ENCODE measurements around the gene TBL1XR1.

The TBL1XR1 gene

GRCh38 chr3:176995946-176996345 is 201.3 kb downstream of the TBL1XR1 start:
- no peak overlapping the region for H3K4me2 ChIP-seq (ENCODE audit: low read length)
- no peaks in the 10 kb centered on the region for H3K9me3 ChIP-seq (ENCODE audit: low read length)
- H3K79me2 ChIP-seq (ENCODE audit: insufficient read depth, low read length) = no peaks in the 10 kb centered on the region
- no peaks in the 10 kb centered on the region for H3K9me2 ChIP-seq (ENCODE audit: low read depth, low read length)
- TF ChIP-seq, protein P1, sequence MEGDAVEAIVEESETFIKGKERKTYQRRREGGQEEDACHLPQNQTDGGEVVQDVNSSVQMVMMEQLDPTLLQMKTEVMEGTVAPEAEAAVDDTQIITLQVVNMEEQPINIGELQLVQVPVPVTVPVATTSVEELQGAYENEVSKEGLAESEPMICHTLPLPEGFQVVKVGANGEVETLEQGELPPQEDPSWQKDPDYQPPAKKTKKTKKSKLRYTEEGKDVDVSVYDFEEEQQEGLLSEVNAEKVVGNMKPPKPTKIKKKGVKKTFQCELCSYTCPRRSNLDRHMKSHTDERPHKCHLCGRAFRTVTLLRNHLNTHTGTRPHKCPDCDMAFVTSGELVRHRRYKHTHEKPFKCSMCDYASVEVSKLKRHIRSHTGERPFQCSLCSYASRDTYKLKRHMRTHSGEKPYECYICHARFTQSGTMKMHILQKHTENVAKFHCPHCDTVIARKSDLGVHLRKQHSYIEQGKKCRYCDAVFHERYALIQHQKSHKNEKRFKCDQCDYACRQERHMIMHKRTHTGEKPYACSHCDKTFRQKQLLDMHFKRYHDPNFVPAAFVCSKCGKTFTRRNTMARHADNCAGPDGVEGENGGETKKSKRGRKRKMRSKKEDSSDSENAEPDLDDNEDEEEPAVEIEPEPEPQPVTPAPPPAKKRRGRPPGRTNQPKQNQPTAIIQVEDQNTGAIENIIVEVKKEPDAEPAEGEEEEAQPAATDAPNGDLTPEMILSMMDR (IDR thresholded peaks at IDR 0.05; ENCODE audit: low read length) = no peak
- no peak for TF ChIP-seq EZH2 (IDR thresholded peaks at IDR 0.05; ENCODE audit: borderline replicate concordance, low read length)
- no peaks in the 10 kb centered on the region for H4K20me1 ChIP-seq (ENCODE audit: insufficient read depth, low read length)
- H2AFZ ChIP-seq (ENCODE audit: low read length) = no peak overlapping the region
- H3K27me3 ChIP-seq (ENCODE audit: insufficient read depth, low read length) = no peaks in the 10 kb centered on the region
- H3K27ac ChIP-seq (ENCODE audit: low read depth, low read length, poor library complexity, severe bottlenecking) = no peak overlapping the region
- H3K9ac ChIP-seq (ENCODE audit: low read length) = no peak overlapping the region
- no peaks in the 10 kb centered on the region for H3K4me1 ChIP-seq (ENCODE audit: insufficient read depth, low read length, severe bottlenecking)
- no peaks in the 10 kb centered on the region for H3K36me3 ChIP-seq (ENCODE audit: insufficient read depth, low read length)
- H3K4me3 ChIP-seq (ENCODE audit: low read depth, low read length, poor library complexity, severe bottlenecking) = no peak overlapping the region
- H3F3A ChIP-seq (ENCODE audit: insufficient read depth, low read length) = no peaks in the 10 kb centered on the region

GRCh38 chr3:176994891-176995781 is 202.1 kb downstream of the TBL1XR1 start:
- no peaks in the 10 kb centered on the region for H3K9me3 ChIP-seq (ENCODE audit: low read length)
- H3K4me2 ChIP-seq (ENCODE audit: low read length) = no peak overlapping the region
- H3K4me1 ChIP-seq (ENCODE audit: insufficient read depth, low read length, severe bottlenecking) = no peaks in the 10 kb centered on the region
- no peaks in the 10 kb centered on the region for H3F3A ChIP-seq (ENCODE audit: insufficient read depth, low read length)
- H3K27ac ChIP-seq (ENCODE audit: low read depth, low read length, poor library complexity, severe bottlenecking) = no peak overlapping the region
- H3K36me3 ChIP-seq (ENCODE audit: insufficient read depth, low read length) = no peaks in the 10 kb centered on the region
- H3K4me3 ChIP-seq (ENCODE audit: low read depth, low read length, poor library complexity, severe bottlenecking) = no peak overlapping the region
- no peak overlapping the region for H3K9ac ChIP-seq (ENCODE audit: low read length)
- no peaks in the 10 kb centered on the region for H4K20me1 ChIP-seq (ENCODE audit: insufficient read depth, low read length)
- no peak overlapping the region for H2AFZ ChIP-seq (ENCODE audit: low read length)
- no peaks in the 10 kb centered on the region for H3K27me3 ChIP-seq (ENCODE audit: insufficient read depth, low read length)
- no peaks in the 10 kb centered on the region for H3K9me2 ChIP-seq (ENCODE audit: low read depth, low read length)
- H3K79me2 ChIP-seq (ENCODE audit: insufficient read depth, low read length) = no peaks in the 10 kb centered on the region
- TF ChIP-seq, protein P1 (IDR thresholded peaks at IDR 0.05; ENCODE audit: low read length) = no peak
- TF ChIP-seq EZH2 (IDR thresholded peaks at IDR 0.05; ENCODE audit: borderline replicate concordance, low read length) = no peak

GRCh38 chr3:176994393-176994792 is 202.9 kb downstream of the TBL1XR1 start:
- H3K4me1 ChIP-seq (ENCODE audit: insufficient read depth, low read length, severe bottlenecking) = no peaks in the 10 kb centered on the region
- no peaks in the 10 kb centered on the region for H3K9me3 ChIP-seq (ENCODE audit: low read length)
- H3K4me3 ChIP-seq (ENCODE audit: low read depth, low read length, poor library complexity, severe bottlenecking) = no peak overlapping the region
- H3K79me2 ChIP-seq (ENCODE audit: insufficient read depth, low read length) = no peaks in the 10 kb centered on the region
- H2AFZ ChIP-seq (ENCODE audit: low read length) = no peak overlapping the region
- TF ChIP-seq EZH2 (IDR thresholded peaks at IDR 0.05; ENCODE audit: borderline replicate concordance, low read length) = no peak
- TF ChIP-seq, protein P1 (IDR thresholded peaks at IDR 0.05; ENCODE audit: low read length) = no peak
- no peaks in the 10 kb centered on the region for H3F3A ChIP-seq (ENCODE audit: insufficient read depth, low read length)
- H3K4me2 ChIP-seq (ENCODE audit: low read length) = no peak overlapping the region
- no peaks in the 10 kb centered on the region for H3K9me2 ChIP-seq (ENCODE audit: low read depth, low read length)
- no peak overlapping the region for H3K9ac ChIP-seq (ENCODE audit: low read length)
- H3K27me3 ChIP-seq (ENCODE audit: insufficient read depth, low read length) = no peaks in the 10 kb centered on the region
- H3K36me3 ChIP-seq (ENCODE audit: insufficient read depth, low read length) = no peaks in the 10 kb centered on the region
- H4K20me1 ChIP-seq (ENCODE audit: insufficient read depth, low read length) = no peaks in the 10 kb centered on the region
- H3K27ac ChIP-seq (ENCODE audit: low read depth, low read length, poor library complexity, severe bottlenecking) = no peak overlapping the region

Data from OCI-LY1 (cell line).